Measurements from ENCODE around the gene GCN1.

Gene GCN1

GRCh38 chr12:120093592-120094355 is 100.7 kb downstream of the GCN1 start:
- DNase-seq (ENCODE audit: low spot score): no peak

GRCh38 chr12:120093336-120093591 is 101.3 kb downstream of the GCN1 start:
- DNase-seq (ENCODE audit: low spot score): no peak

GRCh38 chr12:120092551-120093335 is 101.8 kb downstream of the GCN1 start:
- DNase-seq (ENCODE audit: low spot score): no peak

- DNase-seq (ENCODE audit: low spot score): no peak
Observed at GRCh38 chr12:120091371-120092090, 103.0 kb downstream of the GCN1 start.

- no peak for DNase-seq (ENCODE audit: low spot score)
Observed at GRCh38 chr12:120090626-120091295, 103.8 kb downstream of the GCN1 start.

GRCh38 chr12:120090206-120090605 is 104.3 kb downstream of the GCN1 start:
- DNase-seq (ENCODE audit: low spot score): no peak

- no peak for DNase-seq (ENCODE audit: low spot score)
Observed at GRCh38 chr12:120089796-120090195, 104.7 kb downstream of the GCN1 start.

- no peak for DNase-seq (ENCODE audit: low spot score)
Observed at GRCh38 chr12:120089105-120089504, 105.4 kb downstream of the GCN1 start.

- DNase-seq (ENCODE audit: low spot score): peak; percentile 98
Observed at GRCh38 chr12:120086801-120087621, 107.5 kb downstream of the GCN1 start.

GRCh38 chr12:120085920-120086645 is 108.4 kb downstream of the GCN1 start:
- DNase-seq (ENCODE audit: low spot score): no peak

GRCh38 chr12:120081641-120082040 is 112.9 kb downstream of the GCN1 start:
- DNase-seq (ENCODE audit: low spot score): no peak

GRCh38 chr12:120079411-120080400 is 114.8 kb downstream of the GCN1 start:
- peak; percentile 11 for DNase-seq (ENCODE audit: low spot score)

GRCh38 chr12:120078868-120079267 is 115.6 kb downstream of the GCN1 start:
- DNase-seq (ENCODE audit: low spot score): no peak

- no peak for DNase-seq (ENCODE audit: low spot score)
Observed at GRCh38 chr12:120077260-120077659, 117.3 kb downstream of the GCN1 start.

Measured in SW480 (cell line).